ENCODE measurements around the gene EIF3I.

Gene EIF3I

GRCh38 chr1:32221980-32222755, at the start of gene EIF3I, which contains the start of gene TMEM234:
EIF3I (plus strand) TSS chr1:32222407; CDS start chr1:32222442, 35 bp downstream.
TMEM234 (minus strand) TSS chr1:32222353; CDS start chr1:32222322, 31 bp downstream.
- DNase-seq: peak; percentile 94

GRCh38 chr1:32172621-32173245, 49.5 kb upstream of the EIF3I start:
- DNase-seq: no peak

- DNase-seq: no peak
These were observed 43.6 kb upstream of the EIF3I start for GRCh38 chr1:32178380-32179192.

DNA sequence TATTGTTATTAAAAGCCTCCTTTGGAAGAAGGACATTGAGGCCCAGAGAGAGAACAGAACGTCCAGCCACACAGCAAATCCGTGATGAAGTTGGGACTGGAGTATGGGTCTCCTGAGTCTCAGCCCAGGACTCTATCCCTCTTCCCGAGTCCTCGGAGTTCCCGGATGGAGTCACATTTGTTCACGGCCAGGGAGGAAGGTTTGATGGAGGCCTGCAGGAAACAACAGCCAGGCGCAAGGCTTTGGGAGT, 43.1 kb upstream of the EIF3I start:
- no peak for DNase-seq

- peak; percentile 94 for DNase-seq
These were observed 42.6 kb upstream of the EIF3I start, which contains the start of gene TXLNA for GRCh38 chr1:32179443-32180185. TXLNA (plus strand) TSS chr1:32179675; CDS start chr1:32180346, 671 bp downstream.

DNA sequence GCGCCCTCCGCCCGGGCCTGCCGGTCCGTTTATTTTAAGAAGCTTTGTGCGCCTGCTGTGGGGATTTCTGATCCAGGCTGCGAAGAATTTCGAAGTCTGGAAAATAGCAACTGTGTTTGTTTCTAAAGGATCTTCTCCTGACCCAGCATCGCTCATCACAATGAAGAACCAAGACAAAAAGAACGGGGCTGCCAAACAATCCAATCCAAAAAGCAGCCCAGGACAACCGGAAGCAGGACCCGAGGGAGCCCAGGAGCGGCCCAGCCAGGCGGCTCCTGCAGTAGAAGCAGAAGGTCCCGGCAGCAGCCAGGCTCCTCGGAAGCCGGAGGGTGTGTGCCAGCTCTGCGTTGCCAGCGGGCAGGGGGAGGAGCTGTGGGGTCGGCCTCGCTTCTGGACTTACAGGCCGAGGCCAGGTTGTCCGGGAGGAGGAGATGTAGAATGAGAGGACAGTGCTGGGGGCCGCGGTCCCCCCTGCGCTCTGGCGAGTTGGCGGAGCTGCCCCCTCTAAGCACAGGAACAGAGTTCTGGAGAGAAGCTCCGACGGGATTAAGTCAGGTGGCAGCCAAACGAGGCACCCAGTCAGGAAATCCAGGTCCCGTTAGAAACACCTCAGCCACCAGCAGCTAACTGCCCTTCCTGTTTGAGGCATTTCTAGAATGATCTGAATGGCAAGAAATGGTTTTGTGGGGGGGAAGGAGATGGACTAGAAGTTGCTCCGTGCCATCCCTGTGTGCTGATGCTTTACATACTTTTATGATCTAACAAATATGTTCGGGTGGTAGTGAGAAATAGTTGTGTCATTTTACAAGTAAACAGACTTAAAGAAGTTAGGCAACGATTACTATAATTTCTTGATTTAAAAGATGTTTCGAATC, 41.8 kb upstream of the EIF3I start:
- DNase-seq: peak; percentile 58

DNA sequence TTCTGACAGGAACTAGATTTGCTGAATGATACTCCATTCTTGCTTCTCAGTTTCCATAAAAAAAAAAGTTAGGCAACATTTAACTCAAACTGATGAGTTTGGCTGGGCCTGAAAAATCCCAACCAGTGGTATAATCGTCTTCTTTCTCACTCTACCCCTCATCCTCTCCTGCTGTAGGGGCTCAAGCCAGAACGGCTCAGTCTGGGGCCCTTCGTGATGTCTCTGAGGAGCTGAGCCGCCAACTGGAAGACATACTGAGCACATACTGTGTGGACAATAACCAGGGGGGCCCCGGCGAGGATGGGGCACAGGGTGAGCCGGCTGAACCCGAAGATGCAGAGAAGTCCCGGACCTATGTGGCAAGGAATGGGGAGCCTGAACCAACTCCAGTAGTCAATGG, 41.1 kb upstream of the EIF3I start:
- DNase-seq: no peak

DNA sequence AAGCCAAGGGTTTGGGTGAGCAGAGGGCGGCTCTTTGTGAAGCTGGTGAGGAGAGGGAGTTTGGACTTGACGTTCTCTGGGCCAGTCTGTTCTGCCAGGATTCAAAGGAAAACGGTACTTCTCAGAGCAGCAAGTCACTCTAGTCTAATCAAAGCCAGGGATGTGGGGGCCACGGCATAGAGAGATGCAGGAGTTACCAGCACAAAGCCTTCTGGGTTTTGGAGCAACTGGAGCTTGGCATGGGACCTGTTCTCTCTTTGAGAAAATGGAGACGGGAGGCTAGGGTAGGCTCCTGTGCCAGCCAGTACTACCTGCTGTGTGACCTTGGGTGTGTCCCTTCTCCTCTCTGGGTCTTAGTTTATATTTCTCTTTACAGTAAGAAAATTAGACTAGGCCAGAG, 40.6 kb upstream of the EIF3I start:
- no peak for DNase-seq

- DNase-seq: no peak
These were observed 40.1 kb upstream of the EIF3I start for GRCh38 chr1:32182060-32182459.

- no peak for DNase-seq
These were observed 37.6 kb upstream of the EIF3I start for GRCh38 chr1:32184650-32185049.

GRCh38 chr1:32186077-32186476, 36.1 kb upstream of the EIF3I start:
- DNase-seq: no peak

GRCh38 chr1:32186491-32186890, 35.7 kb upstream of the EIF3I start:
- DNase-seq: no peak

GRCh38 chr1:32187850-32188249, 34.4 kb upstream of the EIF3I start:
- DNase-seq: no peak

DNA sequence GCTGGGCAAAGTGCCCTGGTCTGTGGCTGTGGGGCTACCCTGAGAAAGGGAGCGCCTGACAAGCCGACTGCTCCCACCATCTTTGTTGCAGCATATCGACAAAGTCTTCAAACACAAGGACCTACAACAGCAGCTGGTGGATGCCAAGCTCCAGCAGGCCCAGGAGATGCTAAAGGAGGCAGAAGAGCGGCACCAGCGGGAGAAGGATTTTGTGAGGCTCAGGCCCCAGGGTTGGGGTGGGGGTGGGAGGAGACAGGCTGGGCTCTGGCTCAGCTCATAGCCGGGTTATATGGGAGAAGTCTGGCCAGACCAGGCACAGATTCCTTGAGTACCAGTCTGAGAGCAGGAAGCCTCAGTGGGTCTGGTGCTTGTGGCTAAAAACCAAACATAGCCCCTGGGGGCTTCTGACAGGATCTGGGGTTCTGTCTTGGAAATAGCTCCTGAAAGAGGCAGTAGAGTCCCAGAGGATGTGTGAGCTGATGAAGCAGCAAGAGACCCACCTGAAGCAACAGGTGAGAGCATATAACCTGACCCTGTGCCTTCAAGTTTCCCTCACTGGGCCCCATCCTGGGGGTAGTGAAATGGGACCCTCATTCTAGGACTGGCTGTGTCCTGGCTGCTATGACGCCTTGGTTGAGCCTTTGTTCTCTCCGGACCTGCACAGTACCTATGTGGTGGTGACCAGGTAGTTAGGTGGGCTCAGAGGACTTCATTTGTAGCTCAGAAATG, 29.8 kb upstream of the EIF3I start:
- no peak for DNase-seq

GRCh38 chr1:32194984-32195383, 27.2 kb upstream of the EIF3I start:
- no peak for DNase-seq

DNA sequence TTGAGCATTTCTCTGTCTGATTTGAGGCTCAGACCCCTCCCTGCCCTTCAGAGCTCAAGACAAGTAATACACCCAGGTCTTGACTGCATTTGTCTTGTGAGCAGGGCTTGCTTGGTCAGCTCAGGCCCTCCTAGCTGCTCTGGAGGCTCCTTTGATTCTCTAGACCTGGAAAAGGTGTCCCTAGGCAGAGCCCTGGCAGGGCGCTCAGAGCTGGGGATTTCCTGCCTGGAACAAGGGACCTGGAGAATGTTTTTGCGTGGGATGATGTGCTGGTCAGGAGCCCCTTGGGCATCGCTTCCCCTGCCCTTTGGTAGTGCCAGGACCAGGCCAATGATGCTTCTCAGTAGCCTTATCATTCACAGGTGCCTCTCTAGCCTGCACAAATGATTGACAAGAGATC, 26.7 kb upstream of the EIF3I start:
- DNase-seq: no peak

DNA sequence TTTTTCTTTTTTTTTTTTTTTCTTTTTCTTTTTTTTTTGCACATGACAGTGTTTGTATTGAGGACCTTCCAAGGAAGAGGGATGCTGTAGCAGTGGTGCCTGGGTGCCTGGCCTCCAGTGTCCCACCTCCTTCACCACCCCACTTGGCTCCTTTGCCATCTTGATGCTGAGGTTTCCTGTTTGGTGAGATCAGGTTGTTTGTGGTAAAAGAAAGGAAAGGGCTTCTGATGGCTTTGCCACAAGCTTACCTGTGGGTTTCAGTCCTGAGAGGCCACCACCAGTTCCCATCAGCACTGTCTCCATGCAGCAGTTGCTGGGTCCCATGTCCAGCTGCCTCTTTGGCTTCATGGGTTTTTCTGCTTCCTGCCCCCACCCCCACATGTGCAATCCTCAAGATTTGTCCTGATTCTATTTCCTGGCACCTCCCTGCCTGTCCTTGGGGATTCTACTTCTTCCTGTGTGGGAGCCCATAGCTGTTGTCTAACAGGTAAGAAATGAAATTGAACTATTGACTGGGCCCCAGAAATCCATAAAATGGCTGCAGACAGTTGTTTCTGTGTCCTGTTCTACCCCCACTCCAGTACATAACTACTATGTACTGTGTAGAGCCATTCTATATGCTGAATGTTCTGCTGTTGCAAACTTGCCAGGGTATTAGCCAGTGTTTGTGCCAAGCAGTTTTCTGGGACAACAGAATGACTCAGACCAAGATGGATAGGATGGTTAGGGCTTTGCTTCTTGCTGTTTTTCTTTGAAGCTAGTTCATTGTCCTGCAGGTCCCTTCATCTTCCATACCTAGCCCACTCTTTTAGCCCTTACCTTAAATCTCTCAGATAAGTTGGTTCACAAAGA, 26.0 kb upstream of the EIF3I start:
- no peak for DNase-seq

GRCh38 chr1:32197074-32197473, 25.1 kb upstream of the EIF3I start:
- no peak for DNase-seq

DNA sequence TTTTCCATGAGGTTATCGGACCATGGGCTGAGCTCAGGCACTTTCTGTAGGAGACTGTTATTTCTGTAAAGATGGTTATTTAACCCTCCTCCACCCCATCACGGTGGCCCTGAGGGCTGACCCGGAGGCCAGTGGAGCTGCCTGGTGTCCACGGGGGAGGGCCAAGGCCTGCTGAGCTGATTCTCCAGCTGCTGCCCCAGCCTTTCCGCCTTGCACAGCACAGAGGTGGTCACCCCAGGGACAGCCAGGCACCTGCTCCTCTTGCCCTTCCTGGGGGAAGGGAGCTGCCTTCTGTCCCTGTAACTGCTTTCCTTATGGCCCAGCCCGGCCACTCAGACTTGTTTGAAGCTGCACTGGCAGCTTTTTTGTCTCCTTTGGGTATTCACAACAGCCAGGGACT, 24.4 kb upstream of the EIF3I start:
- no peak for DNase-seq

All from stimulated activated CD8-positive, alpha-beta memory T cell treated with anti-CD3 and anti-CD28 coated beads, Interleukin-4, amount 100 ng/mL, for 48 hours (primary cell).